ENCODE data around the gene FGL2. TPM values are rescaled to one million over a fixed set of nuclear protein-coding genes. Genes with fewer than 3 reads are reported as not detected.
"Not testable (repeated sequence)": the region's sequence is repeated elsewhere in the genome, so short reads cannot be mapped to it uniquely, and the experiment has no call there.

FGL2 gene
- total RNA-seq, 1 experiment from 2014 or later = 22.6 TPM

GRCh38 chr7:77157034-77157433, 42.6 kb downstream of the FGL2 start:
- H3K4me1 ChIP-seq (ENCODE audit: low read length); DNase-seq; H3K9ac ChIP-seq (ENCODE audit: low read length); H3K4me3 ChIP-seq (ENCODE audit: low read length); H3K79me2 ChIP-seq (ENCODE audit: low read length); H3K36me3 ChIP-seq (ENCODE audit: insufficient read depth, low read length); H4K20me1 ChIP-seq (ENCODE audit: insufficient read depth, low read depth, low read length); H2AFZ ChIP-seq (ENCODE audit: low read length); H3K9me2 ChIP-seq (replicated peaks; ENCODE audit: insufficient read depth, low read length); H3K27ac ChIP-seq (ENCODE audit: low read length); H3K27me3 ChIP-seq (ENCODE audit: low read length); H3K4me2 ChIP-seq (ENCODE audit: low read depth, low read length, poor library complexity, severe bottlenecking); H3K9me3 ChIP-seq (ENCODE audit: low read length): not testable (repeated sequence)

GRCh38 chr7:77155601-77156377, 43.8 kb downstream of the FGL2 start:
- not testable (repeated sequence) for H3K4me3 ChIP-seq (ENCODE audit: low read length); H3K9me2 ChIP-seq (replicated peaks; ENCODE audit: insufficient read depth, low read length); H3K4me1 ChIP-seq (ENCODE audit: low read length); H3K4me2 ChIP-seq (ENCODE audit: low read depth, low read length, poor library complexity, severe bottlenecking); H3K27me3 ChIP-seq (ENCODE audit: low read length); H2AFZ ChIP-seq (ENCODE audit: low read length); H3K9me3 ChIP-seq (ENCODE audit: low read length); H3K27ac ChIP-seq (ENCODE audit: low read length); H3K36me3 ChIP-seq (ENCODE audit: insufficient read depth, low read length); DNase-seq; H4K20me1 ChIP-seq (ENCODE audit: insufficient read depth, low read depth, low read length); H3K79me2 ChIP-seq (ENCODE audit: low read length); H3K9ac ChIP-seq (ENCODE audit: low read length)

DNA sequence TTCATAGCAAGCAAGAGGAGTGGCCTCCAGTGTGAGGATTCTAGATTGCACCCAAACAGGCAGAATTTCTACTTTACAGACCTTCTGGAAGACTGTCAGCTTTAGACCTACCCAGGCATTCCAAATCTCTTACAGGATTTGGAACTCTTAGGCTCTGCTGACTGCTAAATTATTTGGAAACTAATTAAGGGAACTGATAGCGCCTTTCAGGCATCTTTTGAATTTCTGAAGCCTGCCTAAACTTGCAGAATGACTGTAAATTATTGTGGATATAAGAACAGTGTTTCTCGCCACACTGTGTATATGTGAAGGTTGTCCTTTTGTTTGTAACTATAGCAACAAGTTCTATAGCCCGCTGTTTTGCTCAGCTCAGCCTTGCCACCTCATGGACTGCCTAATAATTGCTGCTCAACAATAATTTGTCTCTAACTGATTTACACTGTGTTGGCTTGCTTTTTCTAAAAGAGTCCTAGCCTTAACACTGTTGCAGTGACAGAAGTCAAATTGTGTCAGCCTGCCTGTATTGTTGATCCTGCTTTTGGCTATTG, 44.6 kb downstream of the FGL2 start:
- DNase-seq; H3K27ac ChIP-seq (ENCODE audit: low read length); H3K27me3 ChIP-seq (ENCODE audit: low read length); H3K4me2 ChIP-seq (ENCODE audit: low read depth, low read length, poor library complexity, severe bottlenecking); H2AFZ ChIP-seq (ENCODE audit: low read length); H3K4me3 ChIP-seq (ENCODE audit: low read length); H3K9ac ChIP-seq (ENCODE audit: low read length); H3K36me3 ChIP-seq (ENCODE audit: insufficient read depth, low read length); H3K9me2 ChIP-seq (replicated peaks; ENCODE audit: insufficient read depth, low read length); H4K20me1 ChIP-seq (ENCODE audit: insufficient read depth, low read depth, low read length); H3K9me3 ChIP-seq (ENCODE audit: low read length); H3K4me1 ChIP-seq (ENCODE audit: low read length); H3K79me2 ChIP-seq (ENCODE audit: low read length): not testable (repeated sequence)

GRCh38 chr7:77152232-77152631, 47.4 kb downstream of the FGL2 start:
- not testable (repeated sequence) for H3K27me3 ChIP-seq (ENCODE audit: low read length); H3K4me2 ChIP-seq (ENCODE audit: low read depth, low read length, poor library complexity, severe bottlenecking); DNase-seq

More at GRCh38 chr7:77152232-77152631, 47.4 kb downstream of the FGL2 start:
- H3K4me3 ChIP-seq (ENCODE audit: low read length); H4K20me1 ChIP-seq (ENCODE audit: insufficient read depth, low read depth, low read length); H3K79me2 ChIP-seq (ENCODE audit: low read length); H2AFZ ChIP-seq (ENCODE audit: low read length); H3K9me2 ChIP-seq (replicated peaks; ENCODE audit: insufficient read depth, low read length); H3K36me3 ChIP-seq (ENCODE audit: insufficient read depth, low read length); H3K4me1 ChIP-seq (ENCODE audit: low read length); H3K9ac ChIP-seq (ENCODE audit: low read length); H3K27ac ChIP-seq (ENCODE audit: low read length); H3K9me3 ChIP-seq (ENCODE audit: low read length): not testable (repeated sequence)

Other genes with a start within 250 kb of the FGL2 start
- not detected in 2 replicates for gene SPDYE17, start 167.5 kb downstream of the FGL2 start, total RNA-seq (2014; rRNA removed; shearing (Covaris generic); ENCODE audit: low replicate concordance)
- gene SPDYE18, start 137.3 kb downstream of the FGL2 start, total RNA-seq (2014; rRNA removed; shearing (Covaris generic); ENCODE audit: low replicate concordance) = not detected in 2 replicates
- gene CCDC146, start 77.2 kb downstream of the FGL2 start, total RNA-seq (2014; rRNA removed; shearing (Covaris generic); ENCODE audit: low replicate concordance) = 3.9 and 14.6 TPM in 2 replicates
- gene GSAP, start 216.5 kb upstream of the FGL2 start, total RNA-seq (2014; rRNA removed; shearing (Covaris generic); ENCODE audit: low replicate concordance) = 1.3 and 7.1 TPM in 2 replicates